NCI-H345 treated with DMSO at 0.1 percent for 48 hours (cell line): Measurements from ENCODE around the gene COMMD8.

Experiments
- DNase-seq: peaks from one replicate; lab custom pipeline; 2025; ENCODE audit not compliant: unreplicated experiment; lab: John Stamatoyannopoulos, UW

The COMMD8 gene

DNA sequence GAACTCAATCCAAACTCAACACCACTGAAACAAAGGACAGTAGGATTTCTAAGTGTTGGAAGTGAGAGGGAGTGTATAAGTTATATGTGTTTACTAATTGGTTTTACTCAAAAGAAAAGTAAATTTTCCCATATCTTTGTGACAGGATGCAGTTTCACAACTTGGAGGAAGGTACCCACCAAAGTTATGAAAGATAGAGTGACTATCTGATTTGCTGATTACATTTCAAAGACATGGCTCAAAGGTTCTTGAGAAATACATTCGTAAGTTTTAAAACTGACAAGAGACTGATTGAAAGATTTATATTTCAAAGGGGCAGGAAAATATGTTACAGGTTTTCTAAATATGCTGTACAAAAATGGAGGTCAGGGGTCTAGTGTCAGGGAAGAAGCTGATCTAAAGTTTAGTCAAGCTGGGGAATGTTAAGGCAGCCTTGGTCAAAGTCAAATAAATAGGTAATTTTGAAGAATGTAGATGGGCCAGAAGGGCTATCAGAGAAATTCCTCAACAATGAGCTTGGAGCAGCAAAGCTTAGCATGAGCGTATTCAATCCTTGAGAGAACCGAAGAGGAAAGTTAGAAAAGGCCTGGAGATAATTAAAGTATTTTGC lies 9.7 kb upstream of the COMMD8 start:
- no peak for DNase-seq

DNA sequence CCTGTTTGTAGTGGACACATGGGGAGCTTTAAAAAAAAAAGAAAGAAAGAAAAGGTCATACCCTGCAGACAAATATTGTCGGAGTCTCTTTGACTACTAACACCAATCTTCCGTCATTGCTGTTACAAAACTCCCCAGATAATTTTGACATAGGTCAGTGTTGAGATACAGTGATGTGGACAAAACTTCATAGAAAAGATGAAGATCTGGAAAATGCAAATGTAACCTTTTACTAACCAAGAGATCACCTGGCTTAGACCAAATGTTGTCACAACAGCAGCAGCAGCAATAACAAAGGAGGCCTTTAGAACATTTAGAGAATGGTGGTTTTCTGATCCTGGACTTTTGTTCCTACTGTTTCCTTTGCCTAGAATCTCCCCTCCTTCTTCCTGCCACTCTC lies 8.1 kb upstream of the COMMD8 start:
- no peak for DNase-seq

DNA sequence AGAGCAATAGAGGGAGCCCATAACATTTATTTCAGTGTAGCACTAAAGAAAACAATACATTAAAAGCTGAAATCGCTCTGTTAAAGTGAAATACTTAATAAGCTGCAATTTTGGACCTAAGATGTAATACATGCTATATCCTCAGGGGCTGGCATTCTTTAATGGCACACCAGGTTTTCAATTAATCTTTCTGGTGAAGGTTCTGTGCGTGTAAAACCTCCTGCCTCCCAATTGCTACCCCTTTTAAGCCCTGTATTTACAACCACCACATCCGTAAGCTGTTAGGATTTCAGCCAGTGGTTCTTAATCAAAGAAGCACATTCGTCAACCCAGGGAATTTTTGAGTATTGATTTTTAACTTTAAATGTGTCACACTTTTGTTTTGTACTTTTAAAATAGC lies 7.6 kb upstream of the COMMD8 start:
- DNase-seq = no peak

DNA sequence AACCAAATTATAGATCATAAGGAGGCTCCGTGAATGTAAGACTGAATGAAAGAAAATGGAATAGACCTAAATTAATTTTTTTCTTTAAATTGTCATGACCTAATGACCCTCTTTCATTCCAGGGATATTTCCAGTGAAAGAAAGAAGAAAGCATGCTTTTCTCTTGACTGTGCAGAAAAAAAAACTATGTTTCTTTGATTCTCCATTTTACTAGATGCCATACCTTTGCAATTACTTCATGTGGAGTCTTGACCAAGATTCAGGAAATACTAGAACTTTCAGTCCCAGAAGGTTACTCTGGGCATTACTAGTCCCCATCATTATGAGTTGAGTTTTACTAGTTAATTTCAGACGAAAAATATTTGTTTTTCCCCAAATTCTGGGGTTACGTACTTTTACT lies 6.4 kb upstream of the COMMD8 start:
- DNase-seq = no peak

DNA sequence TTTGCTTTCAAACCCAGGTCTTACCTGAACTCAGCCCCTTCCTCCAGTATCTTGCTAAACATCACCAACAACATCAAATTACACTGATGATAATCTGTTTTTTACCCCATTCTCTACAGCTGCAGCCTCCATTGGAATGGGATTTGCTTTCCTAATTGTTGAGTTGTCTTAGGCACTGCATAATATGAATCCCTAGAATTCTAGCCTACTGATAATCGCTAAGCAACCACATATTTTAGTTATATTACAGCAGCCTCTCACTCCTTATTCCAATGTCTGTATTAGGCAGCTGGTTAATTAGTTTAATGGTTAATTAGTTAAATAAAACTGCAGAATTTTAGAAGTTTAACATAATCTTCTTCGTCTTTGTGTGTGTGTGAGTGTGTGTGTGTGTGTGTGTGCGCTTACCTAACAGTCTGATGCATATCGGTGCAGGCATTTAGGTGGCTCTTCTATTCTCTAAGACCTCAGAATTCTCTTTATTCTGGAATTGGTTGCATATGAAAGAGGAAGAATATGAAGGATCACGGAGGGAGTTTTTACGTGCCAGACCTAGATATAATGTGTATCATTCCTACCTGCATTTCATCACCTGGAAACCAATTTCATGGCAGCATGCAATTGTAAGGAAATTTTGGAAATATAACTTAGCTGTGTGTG lies 5.3 kb upstream of the COMMD8 start:
- no peak for DNase-seq

DNA sequence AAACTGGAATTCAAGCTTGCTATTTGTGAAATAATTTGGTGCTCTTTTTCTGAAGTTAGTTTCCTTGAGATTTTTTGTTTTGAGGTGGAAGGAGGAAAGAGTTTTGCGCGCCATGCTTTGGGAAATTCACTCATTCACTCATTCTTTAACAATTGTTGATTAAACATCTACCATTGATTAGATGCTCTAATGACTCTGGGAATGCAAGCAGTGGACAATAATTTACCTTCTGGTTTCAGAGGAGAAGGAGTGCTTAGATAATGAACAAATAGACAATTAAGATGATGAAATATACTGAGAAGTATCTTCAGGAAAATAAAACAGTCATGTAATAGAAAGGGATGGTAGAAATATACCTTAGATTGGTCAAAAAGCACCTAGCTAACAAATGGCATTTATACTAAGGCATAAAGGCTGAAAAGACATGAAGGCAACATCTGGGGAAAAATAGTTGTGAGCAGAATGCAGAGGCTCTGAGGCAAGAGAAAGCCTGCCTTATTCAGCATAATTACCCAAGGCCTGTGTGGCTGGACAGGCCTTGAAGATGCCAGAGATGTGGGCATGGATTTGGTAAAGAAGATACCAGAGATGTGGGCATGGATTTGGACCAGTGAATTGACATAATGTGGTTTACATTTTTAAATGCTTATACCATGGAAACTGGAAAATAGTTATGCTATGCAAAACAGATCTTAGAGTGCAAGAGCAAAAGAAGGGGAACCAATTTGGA lies 2.7 kb upstream of the COMMD8 start:
- DNase-seq = no peak

DNA sequence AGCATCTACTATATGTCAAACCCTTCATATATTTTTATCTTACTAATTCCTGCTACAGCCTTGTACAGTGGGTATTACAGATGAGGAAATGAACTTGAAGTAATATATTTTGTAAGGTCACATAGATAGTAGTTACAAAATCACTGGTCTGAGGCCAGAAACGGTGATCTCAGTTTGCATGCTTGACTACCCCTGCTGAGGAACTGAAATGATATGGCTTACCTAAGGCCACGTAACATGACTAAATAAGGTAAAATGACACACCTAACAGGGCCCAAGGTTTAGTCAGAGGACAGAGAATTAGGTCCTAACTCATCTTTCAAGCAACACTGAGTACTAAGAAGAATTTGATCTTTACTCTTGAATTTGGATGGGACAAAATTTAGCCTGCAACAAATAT lies 1.5 kb upstream of the COMMD8 start:
- no peak for DNase-seq

DNA sequence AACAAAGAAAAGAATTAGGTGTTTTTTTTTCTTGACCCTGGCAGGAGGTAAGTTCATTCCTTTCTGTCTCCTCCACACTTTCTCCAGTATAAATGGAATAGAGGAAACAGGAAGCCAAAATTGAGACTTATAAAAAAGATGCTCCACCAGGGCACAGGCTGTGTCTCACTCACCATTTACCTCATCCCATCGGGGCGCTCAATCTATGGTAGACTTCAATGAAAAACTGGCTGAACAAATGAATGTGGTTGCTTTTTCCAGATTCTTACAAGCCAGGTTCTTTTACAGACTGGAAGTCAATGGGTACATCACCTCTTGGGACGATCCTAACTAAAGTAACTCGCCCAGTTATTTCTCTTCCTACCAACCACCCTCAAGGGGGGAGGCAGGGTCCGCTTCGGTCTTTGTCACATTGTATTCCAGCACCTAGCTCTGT lies 685 bp downstream of the COMMD8 start:
- DNase-seq = no peak

DNA sequence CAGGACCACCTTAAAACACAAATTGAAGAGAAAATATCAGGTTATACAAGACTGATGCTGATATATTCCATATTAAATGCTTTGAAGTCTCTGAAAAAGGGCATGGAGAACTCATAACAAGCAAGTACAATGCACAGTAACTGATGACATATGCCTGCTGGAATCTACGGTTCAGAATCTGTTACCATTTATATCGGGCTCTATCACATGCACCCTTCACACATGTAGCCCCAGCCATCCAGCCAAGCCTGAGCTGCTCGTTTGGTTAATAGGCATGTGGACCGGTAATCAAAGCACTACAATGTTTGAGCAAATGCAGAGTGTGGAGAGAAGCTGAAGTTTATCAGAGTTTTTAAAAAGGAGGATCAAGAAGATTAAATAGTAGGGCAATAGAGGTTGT lies 11.8 kb downstream of the COMMD8 start:
- no peak for DNase-seq

DNA sequence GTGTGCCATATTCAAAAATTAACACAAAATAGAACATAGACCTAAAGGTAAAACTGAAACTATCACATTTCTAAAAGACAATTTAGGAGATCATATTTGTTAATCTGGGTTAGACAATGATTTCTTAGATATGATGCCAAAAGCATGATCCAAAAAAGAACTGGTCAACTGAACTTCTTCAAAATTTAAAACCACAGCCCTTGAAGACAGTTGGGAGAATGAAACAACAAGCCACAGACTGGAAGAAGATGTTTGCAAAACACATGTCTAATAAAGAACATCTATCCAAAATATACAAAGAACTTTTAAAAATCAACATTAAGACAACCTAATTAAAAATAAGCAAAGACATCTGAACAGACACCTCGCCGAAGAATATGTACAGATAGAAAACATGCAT lies 19.5 kb downstream of the COMMD8 start:
- no peak for DNase-seq

DNA sequence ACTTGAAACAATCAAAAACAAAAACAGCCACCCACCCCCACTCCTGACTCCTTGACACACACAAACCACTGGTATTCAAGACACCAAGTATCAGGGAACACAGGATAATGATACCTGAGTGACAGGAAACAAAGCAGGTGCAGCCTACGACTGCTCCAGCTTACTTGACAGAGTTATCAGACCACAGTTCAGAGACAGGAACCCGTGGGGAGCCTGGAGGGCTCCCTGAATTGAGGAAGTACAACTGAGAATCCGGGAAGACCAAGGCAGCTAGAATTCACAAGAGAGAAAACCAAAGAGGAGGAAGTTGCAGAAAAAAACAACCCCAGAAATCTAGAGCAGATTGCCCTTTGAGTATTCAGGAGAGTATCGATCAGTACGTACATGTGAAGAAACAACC lies 20.5 kb downstream of the COMMD8 start:
- DNase-seq = no peak

DNA sequence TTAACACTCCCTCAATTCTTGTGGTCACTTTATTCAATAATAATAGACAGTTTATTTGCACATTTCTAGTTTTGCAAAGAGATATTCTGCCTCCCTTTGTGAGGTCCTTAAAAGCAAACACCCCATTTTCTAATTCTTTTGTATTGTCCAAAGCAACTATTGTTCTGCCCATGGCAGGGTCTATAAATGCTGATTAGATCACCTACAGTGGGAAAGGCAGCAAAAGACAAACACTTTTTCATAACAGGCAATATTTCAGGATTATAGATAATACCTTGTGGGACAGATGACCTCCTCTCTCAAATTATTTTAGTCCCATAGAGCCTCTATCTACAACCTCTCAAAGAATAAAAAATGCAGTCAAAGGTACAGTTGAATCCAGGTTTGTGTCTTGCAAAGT lies 28.6 kb downstream of the COMMD8 start:
- DNase-seq = no peak

DNA sequence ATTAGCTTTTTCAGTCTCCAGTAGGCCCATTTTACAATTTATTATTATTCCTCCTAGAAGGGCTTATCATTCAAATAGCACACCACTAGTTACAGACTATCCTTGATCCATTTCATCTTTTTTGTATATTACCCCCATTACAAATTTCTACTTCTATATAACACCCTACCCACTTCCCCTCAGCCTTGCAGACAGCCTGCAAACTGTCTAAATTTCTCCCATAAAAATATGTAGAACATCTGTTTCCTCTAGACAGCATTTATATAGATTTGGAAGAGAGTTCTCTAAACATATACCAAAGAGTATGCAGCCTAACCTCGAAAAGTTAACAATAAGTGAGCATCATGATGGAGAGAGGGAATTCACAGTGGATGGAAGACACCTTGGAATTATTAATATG lies 30.8 kb downstream of the COMMD8 start:
- DNase-seq = no peak

DNA sequence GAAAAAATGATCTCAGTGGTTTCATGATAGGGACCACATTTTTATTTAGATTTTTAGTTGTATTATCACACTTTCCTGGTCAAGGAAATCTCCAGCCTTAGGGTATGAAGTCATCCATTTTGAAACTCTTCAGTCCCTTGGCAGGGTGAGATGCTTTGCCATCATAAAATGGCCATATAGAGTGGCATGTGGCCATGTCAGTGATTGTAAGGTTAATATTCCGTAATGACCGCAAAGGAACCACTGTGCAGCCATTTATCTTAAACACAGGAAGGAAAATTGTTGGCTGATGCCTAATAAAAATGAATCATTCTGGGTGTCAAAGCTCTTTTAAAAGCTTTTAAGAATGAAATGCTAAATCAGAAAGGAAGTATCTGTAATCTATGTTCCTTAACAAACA lies 35.6 kb downstream of the COMMD8 start:
- no peak for DNase-seq

DNA sequence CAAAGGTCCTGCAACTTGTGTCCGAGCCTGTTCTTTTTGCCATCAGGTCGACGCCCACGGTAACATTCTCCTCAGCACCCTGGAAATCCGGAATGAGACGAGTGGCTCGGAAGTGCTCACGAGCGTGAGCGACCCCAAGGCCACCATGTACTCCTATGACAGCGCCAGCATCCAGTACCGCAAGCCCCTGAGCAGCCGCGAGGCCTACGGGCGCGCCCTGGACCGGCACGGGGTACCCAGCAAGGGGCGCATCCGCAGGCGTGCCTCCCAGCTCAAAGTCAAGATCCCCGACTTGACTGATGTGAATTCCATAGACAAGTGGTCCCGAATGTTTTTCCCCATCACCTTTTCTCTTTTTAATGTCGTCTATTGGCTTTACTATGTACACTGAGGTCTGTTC lies 37.9 kb downstream of the COMMD8 start:
- DNase-seq = no peak

DNA sequence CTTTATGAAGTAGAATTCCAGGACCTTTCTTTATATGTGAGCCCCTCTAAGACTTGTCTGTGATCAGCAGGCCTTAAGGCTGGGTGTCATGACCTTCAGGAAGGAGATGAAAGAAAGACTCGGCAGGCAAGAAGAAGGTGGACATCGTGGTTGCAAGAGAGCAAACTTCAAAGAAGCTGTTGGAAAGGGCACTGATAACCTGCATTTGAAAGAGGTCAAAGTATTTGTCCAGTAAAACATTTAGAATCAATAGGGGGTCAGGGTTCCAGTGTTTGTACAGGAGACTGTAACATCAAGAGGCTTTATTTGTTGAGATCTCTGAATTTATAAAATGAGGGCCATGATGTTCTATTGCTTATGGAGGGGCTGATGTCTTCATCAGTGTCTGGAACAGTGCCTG lies 44.2 kb downstream of the COMMD8 start:
- no peak for DNase-seq

DNA sequence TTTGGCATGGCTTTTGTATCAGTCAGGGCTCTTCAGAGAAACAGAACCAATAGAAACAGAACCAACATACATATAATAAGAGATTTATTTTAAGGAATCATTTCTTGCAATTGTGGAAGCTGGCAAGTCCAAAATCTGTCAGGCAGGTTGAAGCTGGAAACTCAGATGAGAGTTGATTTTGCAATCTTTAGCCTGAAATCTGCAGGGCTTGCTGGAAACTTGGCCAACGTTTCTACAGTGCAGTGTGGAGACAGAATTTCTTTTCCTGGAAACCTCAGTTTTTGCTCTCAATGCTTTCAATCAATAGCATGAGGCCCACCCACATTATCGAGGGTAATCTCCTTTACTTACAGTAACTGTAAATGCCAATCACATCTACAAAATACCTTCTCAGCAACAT lies 45.4 kb downstream of the COMMD8 start:
- DNase-seq = no peak

DNA sequence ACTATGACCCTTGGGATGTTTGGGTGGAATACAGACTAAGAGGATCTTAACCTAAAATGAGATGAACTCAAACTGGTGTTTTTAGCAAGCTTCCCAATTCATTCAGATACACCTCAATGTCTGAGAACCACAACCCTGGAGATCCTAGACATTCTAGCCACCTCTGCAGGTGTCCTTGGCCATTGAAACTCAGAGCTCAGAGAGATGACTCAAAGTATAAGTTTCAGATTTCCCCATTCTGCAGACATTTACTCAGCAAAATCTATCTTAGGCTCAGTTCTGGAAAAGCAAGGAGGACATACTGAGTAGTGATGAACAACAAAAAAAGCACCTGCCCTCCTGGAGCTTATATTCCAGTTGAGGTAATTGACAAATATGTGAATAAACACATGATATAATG lies 47.8 kb downstream of the COMMD8 start:
- DNase-seq = no peak

DNA sequence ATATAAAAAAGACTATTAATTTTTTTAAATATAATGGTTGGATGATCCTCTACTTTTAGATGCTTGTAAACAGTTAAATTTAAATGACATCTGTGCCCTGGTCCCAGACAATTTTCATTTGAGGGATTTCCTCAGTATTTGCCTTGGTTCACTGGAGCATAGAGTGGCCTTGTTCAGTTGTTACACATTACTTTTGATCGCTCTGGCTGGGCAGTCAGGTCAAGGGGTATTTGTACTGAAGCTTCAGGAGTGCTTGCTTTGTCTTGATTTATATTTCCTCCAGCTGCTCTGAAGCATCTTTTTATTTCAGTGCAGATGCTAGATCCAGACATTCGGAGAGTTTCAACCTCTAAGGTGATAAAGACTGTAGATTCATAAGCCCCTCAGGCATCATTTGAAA lies 50.0 kb downstream of the COMMD8 start:
- no peak for DNase-seq

DNA sequence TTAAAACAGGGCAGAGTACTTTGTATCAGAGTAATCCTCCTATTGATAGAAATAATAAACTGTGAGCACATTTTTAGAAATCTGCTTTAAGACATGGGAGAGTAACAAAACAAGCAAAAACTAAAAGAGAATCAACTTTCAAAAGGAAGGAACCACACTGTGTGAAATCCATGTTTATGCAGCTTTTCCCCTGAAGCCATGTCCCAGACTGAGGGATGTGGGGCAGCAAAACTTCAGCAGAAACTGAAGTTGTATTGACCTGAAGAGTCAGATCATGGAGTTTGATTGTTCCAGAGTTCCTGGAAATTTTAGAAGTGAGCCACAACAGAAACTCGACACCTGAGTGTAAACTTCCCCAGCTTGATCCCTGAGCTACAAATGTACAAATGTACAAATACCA lies 53.2 kb downstream of the COMMD8 start:
- no peak for DNase-seq

DNA sequence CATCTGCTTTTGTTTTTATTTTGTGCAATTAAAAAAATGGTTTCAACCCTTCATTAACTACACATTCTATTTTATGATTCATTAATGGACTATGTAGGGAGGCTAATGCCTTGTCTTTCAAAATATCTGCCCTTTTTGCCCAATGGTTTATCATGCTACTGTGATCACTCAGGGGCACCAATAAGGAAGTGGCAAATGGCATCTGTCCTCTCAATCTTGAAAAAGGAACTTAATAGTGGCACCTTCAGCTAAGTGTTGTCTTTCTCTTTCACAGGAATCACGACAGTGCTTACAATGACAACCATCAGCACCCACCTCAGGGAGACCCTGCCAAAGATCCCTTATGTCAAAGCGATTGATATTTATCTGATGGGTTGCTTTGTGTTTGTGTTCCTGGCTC lies 57.1 kb downstream of the COMMD8 start:
- DNase-seq = no peak
